ENCODE results near the gene DDX1.
"Not testable (repeated sequence)": the region's sequence is repeated elsewhere in the genome, so short reads cannot be mapped to it uniquely, and the experiment has no call there.

DDX1 gene

DNA sequence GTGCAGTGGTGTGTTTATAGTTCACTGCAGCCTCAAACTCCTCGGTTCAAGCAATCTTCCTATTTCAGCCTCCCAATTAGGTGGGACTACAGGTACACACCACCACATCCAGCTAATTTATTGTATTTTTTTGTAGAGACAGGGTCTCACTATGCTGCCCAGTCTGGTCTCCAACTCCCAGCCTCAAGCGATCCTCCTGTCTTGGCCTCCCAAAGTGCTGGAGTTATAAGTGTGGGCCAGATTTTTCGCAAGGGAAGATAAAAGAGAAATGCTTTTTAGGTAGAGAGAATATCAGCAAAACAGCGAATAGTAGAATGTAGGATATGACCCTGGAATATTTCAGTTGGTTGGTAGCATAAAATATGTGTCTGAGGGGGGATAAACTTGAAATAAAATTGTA, 4.3 kb downstream of the DDX1 start:
- no peak for DNase-seq (ENCODE audit: low spot score)

DNA sequence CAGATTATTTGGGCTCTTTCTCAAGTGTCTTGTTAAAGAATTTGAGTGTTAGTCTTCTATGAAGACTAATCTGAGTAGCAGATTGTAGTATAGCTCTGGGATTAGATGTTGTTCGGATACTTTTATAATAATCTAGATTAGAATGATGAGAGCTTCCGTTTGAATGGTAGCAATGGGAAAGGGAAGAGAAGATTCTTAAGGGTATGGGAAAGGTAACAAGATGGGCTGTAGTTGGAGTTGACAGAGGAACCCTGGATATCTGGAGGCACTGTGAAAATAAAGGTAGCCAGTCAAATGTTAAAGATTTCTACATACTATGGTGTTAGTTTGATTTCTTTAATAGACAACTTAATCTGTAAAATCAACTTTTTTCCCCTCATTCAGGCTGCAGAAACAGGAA, 4.7 kb downstream of the DDX1 start:
- no peak for DNase-seq (ENCODE audit: low spot score)

DNA sequence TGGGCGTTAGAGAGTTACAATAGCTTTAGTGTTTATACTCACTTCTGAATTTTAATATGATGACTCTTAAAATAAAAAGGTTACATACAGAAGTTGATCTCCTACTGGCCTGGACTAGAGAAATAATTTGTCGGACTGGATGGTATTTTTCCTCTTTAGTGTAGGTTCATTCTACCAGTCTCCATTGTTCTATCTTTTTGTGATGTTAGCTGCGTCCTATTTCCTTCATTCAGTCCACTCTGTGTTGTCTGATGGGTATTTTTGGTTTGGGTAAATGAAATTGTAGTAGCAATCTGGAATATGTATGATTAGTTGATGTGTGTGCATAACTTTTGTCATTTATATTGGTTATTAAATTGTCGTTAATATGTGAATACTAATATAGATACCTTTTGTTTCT, 5.3 kb downstream of the DDX1 start:
- DNase-seq (ENCODE audit: low spot score), result no peak

- DNase-seq (ENCODE audit: low spot score), result no peak
These were observed 8.3 kb downstream of the DDX1 start for GRCh38 chr2:15599994-15600393.

GRCh38 chr2:15601681-15602080, 10.0 kb downstream of the DDX1 start:
- DNase-seq (ENCODE audit: low spot score), result no peak

- DNase-seq (ENCODE audit: low spot score), result no peak
These were observed 10.7 kb downstream of the DDX1 start for GRCh38 chr2:15602393-15602792.

DNA sequence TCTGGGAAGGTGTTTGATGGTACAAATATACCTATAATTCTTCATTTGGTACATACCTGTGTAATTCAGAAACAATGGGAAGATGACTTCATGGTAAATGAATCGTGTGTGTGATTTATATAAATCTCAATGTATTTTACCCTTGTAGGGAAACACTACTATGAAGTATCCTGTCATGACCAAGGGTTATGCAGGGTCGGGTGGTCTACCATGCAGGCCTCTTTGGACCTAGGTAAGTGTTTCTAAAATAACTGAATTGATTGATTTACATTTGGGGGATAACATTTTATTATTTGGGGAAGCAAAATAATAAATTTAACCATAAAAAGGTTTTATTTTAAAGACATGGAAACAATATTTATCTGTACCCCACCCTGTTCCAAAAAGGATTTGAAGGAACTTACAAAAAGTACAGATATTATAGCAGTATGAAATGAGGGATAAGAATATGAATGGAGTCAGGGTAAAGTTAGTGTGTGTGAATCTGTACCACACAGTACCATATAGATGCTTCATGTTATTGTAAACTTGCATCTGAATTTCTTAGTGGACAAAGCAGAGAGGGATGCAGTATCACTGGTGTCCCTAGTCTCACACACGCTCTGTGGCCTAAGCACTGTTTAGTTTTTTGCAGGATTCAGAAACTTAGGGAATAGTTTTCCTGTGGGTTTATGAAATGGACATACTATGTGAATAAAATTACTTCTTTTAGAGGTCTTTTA, 11.5 kb downstream of the DDX1 start:
- no peak for DNase-seq (ENCODE audit: low spot score)

GRCh38 chr2:15603948-15604347, 12.3 kb downstream of the DDX1 start:
- DNase-seq (ENCODE audit: low spot score), result no peak

- DNase-seq (ENCODE audit: low spot score), result no peak
These were observed 14.1 kb downstream of the DDX1 start for GRCh38 chr2:15605721-15606120.

GRCh38 chr2:15606481-15607441, 15.1 kb downstream of the DDX1 start:
- no peak for DNase-seq (ENCODE audit: low spot score)

DNA sequence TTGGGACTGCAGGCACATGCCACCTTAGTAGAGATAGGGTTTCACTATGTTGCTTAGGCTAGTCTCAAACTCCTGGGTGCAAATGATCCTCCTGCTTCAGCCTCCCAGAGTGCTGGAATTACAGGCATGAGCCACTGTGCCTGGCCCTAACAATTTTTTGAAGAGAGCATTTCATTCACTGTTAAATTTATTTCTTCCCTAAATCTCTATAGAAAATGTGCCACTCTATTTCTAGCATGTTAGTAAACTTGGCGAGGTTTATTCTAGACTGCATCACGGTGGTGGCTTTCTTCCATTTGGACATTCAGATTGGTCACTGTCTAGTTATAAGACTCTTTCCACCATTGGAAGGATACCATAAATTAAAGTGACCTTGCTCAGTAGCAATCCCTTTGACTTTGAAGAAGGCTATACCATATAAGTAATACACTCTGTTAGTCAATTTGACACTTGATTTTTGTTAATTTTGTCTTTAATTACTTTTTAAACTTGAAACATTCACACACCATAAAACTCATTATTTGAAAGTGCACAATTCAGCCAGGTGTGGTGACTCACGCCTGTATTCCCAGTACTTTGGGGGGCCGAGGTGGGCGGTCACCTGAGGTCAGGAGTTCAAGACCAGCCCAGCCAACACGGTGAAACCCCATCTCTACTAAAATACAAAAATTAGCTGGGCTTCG, 16.2 kb downstream of the DDX1 start:
- no peak for DNase-seq (ENCODE audit: low spot score)

DNA sequence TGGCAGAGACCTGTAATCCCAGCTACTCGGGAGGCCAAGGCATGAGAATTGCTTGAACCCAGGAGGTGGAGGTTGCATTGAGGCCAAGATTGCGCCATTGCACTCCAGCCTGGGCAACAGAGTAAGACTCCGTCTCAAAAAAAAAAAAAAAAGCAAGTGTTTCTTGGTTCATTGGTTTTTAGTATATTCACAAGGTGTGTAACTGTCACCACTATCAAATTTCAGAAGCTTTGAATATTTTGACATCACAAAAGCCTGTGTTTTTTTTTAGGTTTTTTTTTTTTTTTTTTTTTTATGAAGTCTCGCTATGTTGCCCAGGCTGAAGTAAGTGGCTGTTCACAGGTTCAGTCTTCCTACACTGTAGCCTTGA, 16.7 kb downstream of the DDX1 start:
- DNase-seq (ENCODE audit: low spot score), result no peak

- no peak for DNase-seq (ENCODE audit: low spot score)
These were observed 17.8 kb downstream of the DDX1 start for GRCh38 chr2:15609341-15610042.

- DNase-seq (ENCODE audit: low spot score), result no peak
These were observed 18.8 kb downstream of the DDX1 start for GRCh38 chr2:15610430-15610952.

DNA sequence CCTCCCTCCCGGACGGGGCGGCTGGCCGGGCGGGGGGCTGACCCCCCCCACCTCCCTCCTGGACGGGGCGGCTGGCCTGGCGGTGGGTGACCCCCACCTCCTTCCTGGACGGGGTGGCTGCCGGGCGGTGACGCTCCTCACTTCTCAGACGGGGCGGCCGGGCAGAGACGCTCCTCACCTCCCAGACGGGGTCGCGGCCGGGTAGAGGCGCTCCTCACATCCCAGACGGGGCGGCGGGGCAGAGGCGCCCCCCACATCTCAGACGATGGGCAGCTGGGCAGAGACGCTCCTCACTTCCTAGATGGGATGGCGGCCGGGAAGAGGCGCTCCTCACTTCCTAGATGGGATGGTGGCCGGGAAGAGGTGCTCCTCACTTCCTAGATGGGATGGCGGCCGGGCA, 20.4 kb downstream of the DDX1 start:
- not testable (repeated sequence) for DNase-seq (ENCODE audit: low spot score)

DNA sequence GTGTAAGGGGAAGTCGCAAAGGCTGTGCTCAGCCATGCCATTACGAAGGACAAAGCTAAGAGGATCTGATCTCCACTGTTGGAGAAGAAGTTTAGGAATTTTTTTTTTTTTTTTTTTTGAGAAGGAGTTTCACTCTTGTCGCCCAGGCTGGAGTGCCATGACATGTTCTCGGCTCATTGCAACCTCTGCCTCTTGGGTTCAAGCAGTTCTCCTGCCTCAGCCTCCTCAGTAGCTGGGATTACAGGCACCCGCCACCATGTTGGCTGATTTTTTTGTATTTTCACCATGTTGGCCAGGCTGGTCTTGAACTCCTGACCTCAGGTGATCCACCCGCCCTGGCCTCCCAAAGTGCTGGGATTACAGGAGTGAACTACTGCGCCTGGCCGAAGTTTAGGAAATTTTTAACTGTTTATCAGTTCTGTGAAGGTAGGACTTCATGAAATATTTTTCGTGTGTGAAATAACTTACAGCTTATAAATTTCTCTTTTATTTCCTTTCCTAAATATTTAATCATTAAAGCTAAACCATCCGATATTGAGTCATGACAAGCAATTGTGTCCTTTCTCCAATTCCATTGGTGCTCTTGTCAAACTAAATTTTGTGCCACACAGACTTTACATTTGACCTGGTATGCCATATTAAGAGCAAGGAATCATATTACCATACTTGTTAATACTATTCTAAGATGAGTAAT, 22.2 kb downstream of the DDX1 start:
- DNase-seq (ENCODE audit: low spot score), result no peak

- DNase-seq (ENCODE audit: low spot score), result no peak
These were observed 23.1 kb downstream of the DDX1 start for GRCh38 chr2:15614545-15615300.

DNA sequence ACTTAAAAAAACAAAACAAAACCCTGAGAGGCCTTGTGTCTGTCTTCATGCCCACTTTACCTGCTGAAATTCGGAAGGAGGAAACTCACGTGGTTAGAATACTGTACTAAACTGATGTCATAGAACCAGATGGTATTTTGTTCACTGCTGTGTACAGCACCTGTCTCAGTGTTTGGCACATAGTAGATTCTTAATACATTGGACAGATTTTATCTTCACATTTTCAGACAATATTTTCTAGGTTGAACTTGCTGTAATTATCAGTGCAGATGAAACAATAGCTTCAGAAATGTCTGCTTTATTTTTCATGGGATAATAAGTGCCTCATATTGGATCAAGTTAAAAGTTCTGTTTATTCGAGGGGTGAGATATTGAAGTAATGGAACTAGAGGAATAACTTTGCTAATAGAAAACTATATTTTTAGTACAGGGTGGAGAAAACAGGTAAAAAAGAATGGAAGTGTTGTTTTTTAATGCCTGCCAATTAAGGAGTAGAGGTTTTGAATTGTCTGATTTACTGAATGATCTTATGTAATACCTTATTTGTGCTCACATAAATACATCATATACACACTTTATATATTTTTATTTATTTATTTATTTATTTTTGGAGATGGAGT, 23.7 kb downstream of the DDX1 start:
- no peak for DNase-seq (ENCODE audit: low spot score)

GRCh38 chr2:15616429-15616828, 24.8 kb downstream of the DDX1 start:
- no peak for DNase-seq (ENCODE audit: low spot score)

All from CD4-positive, alpha-beta T cell treated with Interleukin-2 at 100 ng/mL for 4 hours (primary cell).